OCI-LY1 (cell line): ENCODE results near the gene C16orf89.

ENCODE experiments used
- H2AFZ ChIP-seq: fragments of 200-600 bp; sonication (generic), shearing (Covaris generic); 2 replicates; pipeline ENCODE4 v1.6.0; 2014; ENCODE audit warnings: antibody characterized with exemption, mild to moderate bottlenecking, low read length
- H3F3A ChIP-seq: fragments of 200-600 bp; sonication (generic), shearing (Covaris generic); 2 replicates; pipeline ENCODE4 v1.6.0; 2014; ENCODE audit warnings: mild to moderate bottlenecking, antibody characterized with exemption, low read length, moderate library complexity; ENCODE audit not compliant: insufficient read depth
- H3K27ac ChIP-seq: fragments of 200-600 bp; sonication (generic); 2 replicates; pipeline ENCODE4 v1.5.1; 2014; ENCODE audit warnings: low read length, mixed run types, mild to moderate bottlenecking, low read depth; ENCODE audit not compliant: poor library complexity, severe bottlenecking
- H3K27me3 ChIP-seq: fragments of 200-600 bp; sonication (generic); 2 replicates; pipeline ENCODE4 v1.6.0; 2014; ENCODE audit warnings: antibody characterized with exemption, mild to moderate bottlenecking, low read length, moderate library complexity; ENCODE audit not compliant: insufficient read depth
- H3K36me3 ChIP-seq: fragments of 200-600 bp; sonication (generic); 2 replicates; pipeline ENCODE4 v1.6.1; 2014; ENCODE audit warnings: mild to moderate bottlenecking, antibody characterized with exemption, low read length, moderate library complexity, mixed read lengths; ENCODE audit not compliant: insufficient read depth
- H3K4me1 ChIP-seq: fragments of 200-600 bp; sonication (generic); 2 replicates; pipeline ENCODE4 v1.5.1; 2014; ENCODE audit warnings: mild to moderate bottlenecking, low read length, moderate library complexity; ENCODE audit not compliant: insufficient read depth, severe bottlenecking
- H3K4me2 ChIP-seq: fragments of 200-600 bp; sonication (generic), shearing (Covaris generic); 2 replicates; pipeline ENCODE4 v1.6.1; 2014; ENCODE audit warnings: low read length
- H3K4me3 ChIP-seq: fragments of 200-600 bp; sonication (generic); 2 replicates; pipeline ENCODE4 v1.5.1; 2014; ENCODE audit warnings: low read length, low read depth, mild to moderate bottlenecking, mixed read lengths; ENCODE audit not compliant: poor library complexity, severe bottlenecking
- H3K79me2 ChIP-seq: fragments of 200-600 bp; shearing (Covaris generic); 2 replicates; pipeline ENCODE4 v1.6.1; 2016; ENCODE audit warnings: mixed run types, low read length, mixed read lengths; ENCODE audit not compliant: insufficient read depth
- H3K9ac ChIP-seq: fragments of 200-600 bp; sonication (generic), shearing (Covaris generic); 2 replicates; pipeline ENCODE4 v1.6.1; 2014; ENCODE audit warnings: mild to moderate bottlenecking, low read length, mixed read lengths
- H3K9me2 ChIP-seq: fragments of 200-600 bp; sonication (generic), shearing (Covaris generic); 2 replicates; pipeline ENCODE4 v1.6.1; 2014; ENCODE audit warnings: low read depth, mild to moderate bottlenecking, low read length, mixed read lengths
- H3K9me3 ChIP-seq: fragments of 200-600 bp; shearing (Covaris generic); 2 replicates; pipeline ENCODE4 v1.6.1; 2014; ENCODE audit warnings: low read length, mixed read lengths
- H4K20me1 ChIP-seq: fragments of 200-600 bp; sonication (generic), shearing (Covaris generic); 2 replicates; pipeline ENCODE4 v1.6.0; 2016; ENCODE audit warnings: mild to moderate bottlenecking, low read length; ENCODE audit not compliant: insufficient read depth
- EZH2 ChIP-seq: fragments of 200-600 bp; sonication (generic), shearing (Covaris generic); IDR thresholded peaks from 2 replicates; pipeline ENCODE4 v1.8.0; 2017; ENCODE audit warnings: borderline replicate concordance, mixed run types, mild to moderate bottlenecking, antibody characterized with exemption, low read length, moderate library complexity, mixed read lengths
- TF ChIP-seq, protein P1 (sequence below): fragments of 200-600 bp; sonication (generic), shearing (Covaris generic); IDR thresholded peaks from 2 replicates; pipeline ENCODE4 v1.5.1; 2017; ENCODE audit warnings: mild to moderate bottlenecking, antibody characterized with exemption, low read length, moderate library complexity, mixed read lengths

Gene C16orf89

DNA sequence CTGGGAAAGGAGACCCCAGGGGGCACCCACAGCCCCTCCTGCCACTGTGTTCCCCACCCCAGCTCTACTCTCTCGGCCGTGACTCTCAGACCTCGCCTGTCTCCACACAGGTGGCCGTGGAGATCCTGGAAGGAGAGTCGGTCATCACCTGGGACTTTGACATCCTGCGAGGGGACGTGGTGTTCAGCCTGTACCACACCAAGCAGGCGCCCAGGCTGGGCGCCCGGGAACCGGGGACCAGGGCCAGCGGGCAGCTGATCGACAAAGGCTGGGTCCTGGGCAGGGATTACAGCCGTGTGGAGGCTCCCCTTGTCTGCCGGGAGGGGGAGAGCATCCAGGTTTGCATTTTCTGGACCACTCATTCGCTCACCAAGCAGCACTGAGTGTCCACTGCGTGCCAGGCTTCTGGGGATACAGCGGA lies 57.4 kb downstream of the C16orf89 start:
- Histone ChIP-seq H3K9ac (no peak overlapping the region), H3K4me3 (no peak overlapping the region), H2AFZ (no peak overlapping the region), H3K79me2 (no peaks in the 10 kb centered on the region), H3K4me1 (no peaks in the 10 kb centered on the region), H3K27me3 (no peaks in the 10 kb centered on the region), H3K27ac (no peak overlapping the region), H3K9me3 (no peaks in the 10 kb centered on the region), H3K36me3 (no peaks in the 10 kb centered on the region), H4K20me1 (no peaks in the 10 kb centered on the region), H3F3A (no peaks in the 10 kb centered on the region), H3K9me2 (no peaks in the 10 kb centered on the region), H3K4me2 (no peak overlapping the region)
- TF ChIP-seq, protein P1, sequence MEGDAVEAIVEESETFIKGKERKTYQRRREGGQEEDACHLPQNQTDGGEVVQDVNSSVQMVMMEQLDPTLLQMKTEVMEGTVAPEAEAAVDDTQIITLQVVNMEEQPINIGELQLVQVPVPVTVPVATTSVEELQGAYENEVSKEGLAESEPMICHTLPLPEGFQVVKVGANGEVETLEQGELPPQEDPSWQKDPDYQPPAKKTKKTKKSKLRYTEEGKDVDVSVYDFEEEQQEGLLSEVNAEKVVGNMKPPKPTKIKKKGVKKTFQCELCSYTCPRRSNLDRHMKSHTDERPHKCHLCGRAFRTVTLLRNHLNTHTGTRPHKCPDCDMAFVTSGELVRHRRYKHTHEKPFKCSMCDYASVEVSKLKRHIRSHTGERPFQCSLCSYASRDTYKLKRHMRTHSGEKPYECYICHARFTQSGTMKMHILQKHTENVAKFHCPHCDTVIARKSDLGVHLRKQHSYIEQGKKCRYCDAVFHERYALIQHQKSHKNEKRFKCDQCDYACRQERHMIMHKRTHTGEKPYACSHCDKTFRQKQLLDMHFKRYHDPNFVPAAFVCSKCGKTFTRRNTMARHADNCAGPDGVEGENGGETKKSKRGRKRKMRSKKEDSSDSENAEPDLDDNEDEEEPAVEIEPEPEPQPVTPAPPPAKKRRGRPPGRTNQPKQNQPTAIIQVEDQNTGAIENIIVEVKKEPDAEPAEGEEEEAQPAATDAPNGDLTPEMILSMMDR: no peak
- TF ChIP-seq EZH2: no peak

DNA sequence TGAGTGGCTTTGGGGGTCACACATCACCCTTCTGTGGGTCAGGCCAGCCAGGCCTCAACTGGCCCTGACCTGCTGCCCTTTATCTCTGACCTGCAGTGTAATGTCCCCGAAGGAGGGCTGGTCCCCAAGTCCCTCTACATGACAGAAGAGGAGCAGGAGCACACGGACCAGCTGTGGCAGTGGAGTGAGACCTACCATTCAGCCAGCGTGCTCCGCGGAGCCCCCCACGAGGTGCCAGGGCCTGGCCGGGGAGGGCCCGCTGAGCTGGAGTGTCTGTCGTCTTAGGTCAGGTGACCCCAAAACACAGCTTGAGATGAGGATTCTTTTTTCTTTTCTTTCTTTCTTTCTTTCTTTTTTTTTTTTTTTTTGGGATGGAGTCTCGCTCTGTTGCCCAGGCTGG lies 58.5 kb downstream of the C16orf89 start:
- no peaks in the 10 kb centered on the region for H3F3A ChIP-seq
- no peaks in the 10 kb centered on the region for H4K20me1 ChIP-seq
- H3K79me2 ChIP-seq: no peaks in the 10 kb centered on the region
- H3K4me2 ChIP-seq: no peak overlapping the region
- H2AFZ ChIP-seq: no peak overlapping the region
- H3K27me3 ChIP-seq: no peaks in the 10 kb centered on the region
- H3K27ac ChIP-seq: no peak overlapping the region
- H3K9me2 ChIP-seq: no peaks in the 10 kb centered on the region
- no peak for TF ChIP-seq EZH2
- TF ChIP-seq, protein P1: no peak
- no peak overlapping the region for H3K9ac ChIP-seq
- H3K4me3 ChIP-seq: no peak overlapping the region
- H3K4me1 ChIP-seq: no peaks in the 10 kb centered on the region
- no peaks in the 10 kb centered on the region for H3K9me3 ChIP-seq
- no peaks in the 10 kb centered on the region for H3K36me3 ChIP-seq

DNA sequence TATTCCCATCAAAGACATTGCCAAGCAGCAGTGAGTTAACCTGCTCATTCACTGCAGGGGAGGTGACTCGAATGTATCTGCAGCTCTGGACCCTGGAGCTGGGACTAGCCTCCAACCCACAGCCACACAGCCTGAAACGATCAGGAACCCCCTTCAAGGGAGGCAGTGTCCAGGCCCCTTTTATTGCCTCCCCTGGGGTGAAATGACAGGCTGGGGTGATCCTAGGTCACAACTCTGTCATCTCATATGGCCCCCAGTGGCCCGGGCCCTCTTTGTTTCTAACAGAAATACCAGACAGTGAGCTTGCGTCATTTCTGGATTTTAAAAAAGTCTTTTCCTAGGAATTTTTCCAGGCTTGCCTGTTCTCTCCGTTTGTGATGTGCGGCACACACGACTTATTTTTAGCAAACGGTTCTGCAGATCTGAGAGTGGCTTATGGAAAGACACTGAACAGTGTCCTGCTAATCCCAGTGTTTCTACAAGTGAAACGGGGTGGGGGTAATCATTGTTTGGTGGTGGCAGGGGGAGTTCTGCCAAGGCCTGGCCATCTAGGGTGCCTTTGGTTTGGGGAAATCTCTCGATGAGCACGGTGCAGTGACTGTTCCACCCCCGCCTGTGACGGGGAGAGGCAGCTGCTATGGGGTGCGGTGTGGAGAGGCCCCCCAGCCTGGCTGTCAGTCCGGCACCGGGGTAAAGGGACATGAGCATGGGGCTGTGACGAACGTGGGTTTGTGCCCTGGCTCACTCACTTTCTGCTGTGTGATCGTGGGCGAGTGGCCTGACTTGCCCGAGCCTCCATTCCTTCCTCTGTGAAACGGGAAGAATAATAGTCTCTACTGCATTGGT lies 59.2 kb downstream of the C16orf89 start:
- Histone ChIP-seq H3K4me3 (no peak overlapping the region), H3K79me2 (no peaks in the 10 kb centered on the region), H3K9me3 (no peaks in the 10 kb centered on the region), H2AFZ (no peak overlapping the region), H3K4me2 (no peak overlapping the region), H3K27ac (no peak overlapping the region), H3K9ac (no peak overlapping the region), H3K4me1 (no peaks in the 10 kb centered on the region), H3K27me3 (no peaks in the 10 kb centered on the region), H3K9me2 (no peaks in the 10 kb centered on the region), H3F3A (no peaks in the 10 kb centered on the region), H4K20me1 (no peaks in the 10 kb centered on the region), H3K36me3 (no peaks in the 10 kb centered on the region)
- TF ChIP-seq, protein P1: no peak
- TF ChIP-seq EZH2: no peak
